IPS-20b (cell line): ENCODE measurements around the gene PAOX.
A peak's percentile ranks its signal among the peaks of the same experiment; 100 is the strongest.

Experiments used
- H3K27ac ChIP-seq: one replicate; pipeline ENCODE4 v1.5.1; 2013; ENCODE audit warnings: low read length
- H3K27me3 ChIP-seq: 2 replicates; pipeline ENCODE4 v1.6.1; 2013; ENCODE audit warnings: mild to moderate bottlenecking, low read length, inconsistent platforms; ENCODE audit not compliant: insufficient read depth
- H3K36me3 ChIP-seq: 2 replicates; pipeline ENCODE4 v1.6.1; 2013; ENCODE audit warnings: low read depth, mild to moderate bottlenecking, inconsistent platforms, low read length, moderate library complexity; ENCODE audit not compliant: insufficient read depth
- H3K4me1 ChIP-seq: 2 replicates; pipeline ENCODE4 v1.6.1; 2013; ENCODE audit warnings: mild to moderate bottlenecking, control low read depth, inconsistent platforms, low read length, moderate library complexity; ENCODE audit not compliant: insufficient read depth
- H3K4me3 ChIP-seq: 2 replicates; pipeline ENCODE4 v1.5.1; 2013; ENCODE audit warnings: mild to moderate bottlenecking, low read length, inconsistent platforms
- H3K9ac ChIP-seq: 2 replicates; pipeline ENCODE4 v1.6.1; 2013; ENCODE audit warnings: low read depth, mild to moderate bottlenecking, inconsistent platforms, low read length, moderate library complexity
- H3K9me3 ChIP-seq: 2 replicates; pipeline ENCODE4 v1.6.1; 2013; ENCODE audit warnings: mild to moderate bottlenecking, low read depth, low read length, inconsistent platforms; ENCODE audit not compliant: insufficient read depth

Gene PAOX

DNA sequence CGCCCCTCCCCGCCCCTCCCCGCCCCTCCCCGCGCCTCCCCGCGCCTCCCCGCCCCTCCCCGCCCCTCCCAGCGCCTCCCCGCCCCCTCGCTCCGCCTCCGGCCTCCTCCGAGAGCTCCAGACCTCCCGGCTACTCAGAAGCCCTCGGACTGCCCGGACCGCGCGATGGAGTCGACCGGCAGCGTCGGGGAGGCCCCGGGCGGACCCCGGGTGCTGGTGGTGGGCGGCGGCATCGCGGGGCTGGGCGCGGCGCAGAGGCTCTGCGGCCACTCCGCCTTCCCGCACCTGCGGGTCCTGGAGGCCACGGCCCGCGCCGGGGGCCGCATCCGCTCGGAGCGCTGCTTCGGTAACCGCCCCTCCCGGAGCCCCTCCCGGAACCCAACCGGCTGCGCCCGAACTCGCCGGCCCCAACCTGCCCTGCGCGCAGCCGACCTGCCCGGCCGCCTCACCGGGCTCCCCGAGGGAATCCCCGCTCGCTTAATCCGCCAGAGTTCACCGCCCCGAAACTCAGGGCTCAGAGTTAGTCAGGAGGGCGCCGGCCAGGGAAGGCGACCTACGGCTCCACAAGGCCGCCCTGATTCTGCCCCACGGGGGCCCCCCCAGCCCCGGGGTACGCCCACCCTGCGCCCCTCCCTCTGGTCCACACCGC, at the start of gene PAOX:
Gene PAOX, plus strand, starts transcription at position 111 of the 649 bp plus-strand sequence. Its CDS starts 55 bp downstream, at position 166.
- Histone ChIP-seq H3K9me3 (no peaks in the 10 kb centered on the region), H3K4me3 (peak within 1 kb of the TSS; percentile 74), H3K9ac (no peak within 1 kb of the TSS; the same call in 1 of the 2 replicates), H3K4me1 (no peaks in the 10 kb centered on the region), H3K27ac (no peak within 1 kb of the TSS), H3K27me3 (peaks cover 55% of the 10 kb centered on the region), H3K36me3 (no peaks in the 10 kb centered on the region)

DNA sequence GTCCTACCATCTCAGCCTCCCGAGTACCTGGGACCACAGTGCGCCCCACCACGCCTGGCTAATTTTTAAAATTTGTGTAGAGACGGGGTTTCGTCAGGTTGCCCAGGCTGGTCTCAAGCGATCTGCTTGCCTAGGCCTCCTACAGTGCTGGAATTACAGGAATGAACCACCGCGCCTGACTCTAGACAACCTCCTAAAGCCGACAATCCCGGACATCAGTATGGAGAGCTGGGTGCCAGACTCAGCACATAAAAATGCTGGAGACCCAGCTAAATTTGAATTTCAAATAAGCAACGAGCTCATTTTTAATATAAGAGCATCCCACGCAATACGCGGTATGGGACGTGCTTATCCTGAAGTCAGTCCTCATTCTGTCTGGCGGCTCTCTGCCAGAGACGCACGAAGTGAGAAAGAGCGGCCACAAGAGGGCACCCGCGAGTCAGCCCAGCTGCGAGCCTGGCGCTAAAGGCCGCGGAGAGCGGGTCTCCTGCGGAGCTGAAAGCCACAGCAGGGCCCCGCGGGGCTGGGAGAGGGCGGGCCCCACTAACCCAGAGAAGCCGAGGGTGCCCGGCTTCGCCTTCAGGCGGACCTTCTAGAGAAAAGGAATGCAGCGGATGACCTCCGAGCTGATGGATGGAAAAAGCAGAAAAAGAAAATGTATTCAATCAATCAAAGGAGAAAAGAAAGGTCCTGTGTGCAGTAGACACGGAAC, 49.4 kb upstream of the PAOX start:
- Histone ChIP-seq H3K9ac (no peak overlapping the region), H3K27me3 (peaks cover 97% of the 10 kb centered on the region), H3K4me1 (0 out of 2 replicates have a peak, but pooled peaks cover 6% of the 10 kb centered on the region), H3K27ac (no peak overlapping the region), H3K36me3 (no peaks in the 10 kb centered on the region), H3K4me3 (peak overlapping the region; percentile 58), H3K9me3 (no peaks in the 10 kb centered on the region)

DNA sequence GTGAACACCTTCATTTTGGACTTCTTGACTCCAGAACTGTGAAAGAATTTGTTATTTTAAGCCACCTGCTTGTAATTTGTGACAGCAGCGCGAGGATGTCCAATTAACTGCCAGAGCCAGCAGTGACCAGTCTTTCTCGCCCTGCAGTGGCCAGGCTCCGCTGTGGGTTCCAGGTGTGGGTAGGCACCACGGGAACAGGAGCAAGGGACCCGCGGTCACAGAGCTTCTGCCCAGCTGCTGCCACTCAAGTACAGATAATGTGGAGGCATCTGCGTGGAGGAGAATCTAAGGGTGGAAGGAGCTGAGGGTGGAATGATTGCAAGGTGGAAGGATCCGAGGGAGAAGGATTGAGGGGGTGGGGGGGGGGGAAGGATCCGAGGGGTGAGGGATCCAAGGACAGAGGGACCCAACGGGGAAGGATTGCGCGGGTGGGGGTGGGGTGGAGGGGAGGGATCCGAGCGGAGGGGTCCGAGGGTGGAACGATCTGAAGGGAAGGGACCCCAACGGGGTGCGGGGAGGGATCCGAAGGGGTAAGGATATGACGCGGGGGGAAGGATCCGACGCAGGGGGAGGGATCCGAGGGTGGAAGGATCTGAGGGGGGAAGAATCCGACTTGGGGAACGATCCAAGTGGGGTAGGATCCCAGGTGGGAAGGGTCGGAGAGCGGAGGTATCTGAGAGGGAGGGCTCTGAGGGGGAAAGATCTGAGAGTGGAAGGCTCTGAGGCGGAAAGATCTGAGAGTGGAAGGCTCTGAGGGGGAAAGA, 45.9 kb upstream of the PAOX start:
- no peak overlapping the region for H3K27ac ChIP-seq
- no peak overlapping the region for H3K4me3 ChIP-seq
- no peaks in the 10 kb centered on the region for H3K9me3 ChIP-seq
- H3K27me3 ChIP-seq, result peaks cover 97% of the 10 kb centered on the region
- H3K36me3 ChIP-seq, result no peaks in the 10 kb centered on the region
- 0 out of 2 replicates have a peak, but pooled peaks cover 6% of the 10 kb centered on the region for H3K4me1 ChIP-seq
- H3K9ac ChIP-seq, result no peak overlapping the region

DNA sequence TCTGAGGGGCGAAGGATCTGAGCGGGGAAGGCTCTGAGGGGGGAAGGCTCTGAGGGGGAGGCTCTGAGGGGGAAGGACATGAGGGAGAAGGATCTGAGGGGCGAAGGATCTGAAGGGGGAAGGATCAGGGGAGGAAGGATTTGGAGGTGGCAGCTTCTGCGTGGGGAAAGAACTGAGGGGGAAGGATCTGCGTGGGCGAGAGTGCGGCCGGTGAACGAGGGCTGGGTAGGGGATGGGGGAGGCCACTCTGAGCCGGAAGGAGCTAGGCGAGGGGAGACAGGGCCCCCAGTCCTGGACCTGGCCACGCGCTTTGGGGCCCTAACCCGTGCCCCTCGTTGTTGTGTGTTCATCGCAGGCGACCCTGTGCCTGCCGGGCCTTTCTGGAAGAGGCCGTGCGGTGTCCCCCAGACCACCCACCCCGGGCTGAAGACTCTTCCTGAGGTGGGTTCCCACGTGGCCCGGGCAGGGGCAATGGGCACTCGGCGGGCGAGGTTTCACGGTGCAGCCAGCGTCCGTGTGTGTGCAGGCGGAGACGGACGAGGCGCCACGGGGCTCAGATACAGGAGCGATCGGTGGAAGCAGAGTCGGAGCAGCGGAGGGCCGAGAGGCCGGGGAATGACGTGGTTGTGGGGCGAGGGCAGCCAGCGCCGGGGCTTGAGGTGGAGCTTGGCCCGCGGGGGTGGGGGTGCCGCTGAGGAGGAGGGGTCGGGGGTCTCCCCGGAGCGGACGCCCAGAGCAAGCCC, 44.4 kb upstream of the PAOX start:
- Histone ChIP-seq H3K4me1 (no peaks in the 10 kb centered on the region), H3K27ac (no peak overlapping the region), H3K36me3 (no peaks in the 10 kb centered on the region), H3K9me3 (no peaks in the 10 kb centered on the region), H3K27me3 (peaks cover 90% of the 10 kb centered on the region), H3K9ac (no peak overlapping the region), H3K4me3 (peak overlapping the region; percentile 42; the same call in 1 of the 2 replicates)

DNA sequence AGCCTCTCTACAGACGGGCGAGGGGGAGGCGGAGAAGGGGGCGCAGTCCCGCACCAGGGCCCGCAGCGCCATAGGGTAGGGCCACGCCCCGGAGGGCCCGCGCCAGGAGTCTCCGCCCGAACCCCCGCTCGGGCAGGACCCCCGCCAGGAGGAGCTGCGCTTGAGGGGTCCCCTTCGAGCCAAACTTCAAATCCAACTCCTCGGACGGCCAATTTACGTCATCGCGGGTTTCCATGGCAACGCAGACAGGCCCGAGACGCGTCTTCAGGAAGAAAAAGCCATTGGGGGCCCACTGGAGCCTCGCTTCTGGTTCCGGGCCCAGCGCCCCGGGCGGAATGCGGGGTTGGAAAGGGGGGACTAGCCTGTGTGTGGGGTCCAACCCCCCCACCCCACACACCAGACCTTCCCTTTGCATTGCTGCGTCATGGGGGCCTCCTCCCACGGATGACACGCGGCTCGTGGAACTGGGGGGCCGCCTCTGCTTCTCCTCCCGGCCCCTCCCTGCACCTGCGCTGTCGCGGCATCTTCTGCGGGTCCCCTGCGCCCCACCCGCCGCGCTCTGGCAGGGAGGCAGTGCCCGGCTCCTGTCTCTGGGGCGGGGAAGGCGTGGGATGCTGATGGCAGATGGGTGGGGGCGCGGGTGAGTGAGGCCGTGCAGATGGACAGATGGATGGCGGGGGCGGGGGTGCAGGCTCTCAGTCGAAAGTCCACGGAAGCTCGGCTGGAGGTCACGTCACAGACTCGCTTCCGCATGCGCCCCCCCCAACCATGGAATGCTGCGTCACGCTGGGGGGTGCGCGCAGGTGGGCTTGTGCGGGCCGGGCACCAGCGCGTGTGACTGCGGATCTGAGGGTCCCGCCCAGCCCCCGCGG, 43.6 kb upstream of the PAOX start:
- H3K27ac ChIP-seq, result no peak overlapping the region
- no peak overlapping the region for H3K9ac ChIP-seq
- peaks cover 85% of the 10 kb centered on the region for H3K27me3 ChIP-seq
- H3K4me1 ChIP-seq, result no peaks in the 10 kb centered on the region
- H3K9me3 ChIP-seq, result no peaks in the 10 kb centered on the region
- no peaks in the 10 kb centered on the region for H3K36me3 ChIP-seq
- peak overlapping the region; percentile 42; the same call in 1 of the 2 replicates for H3K4me3 ChIP-seq

- H3K9ac ChIP-seq, result no peak overlapping the region
- H3K27me3 ChIP-seq, result peaks cover 79% of the 10 kb centered on the region
- H3K36me3 ChIP-seq, result no peaks in the 10 kb centered on the region
- no peak overlapping the region for H3K4me3 ChIP-seq
- H3K4me1 ChIP-seq, result no peaks in the 10 kb centered on the region
- H3K9me3 ChIP-seq, result no peaks in the 10 kb centered on the region
- H3K27ac ChIP-seq, result no peak overlapping the region
These were observed 42.9 kb upstream of the PAOX start for GRCh38 chr10:133336118-133336576.

GRCh38 chr10:133336577-133337369, 42.3 kb upstream of the PAOX start, which contains the start of gene CALY:
TSS of gene CALY (minus strand) at chr10:133336896. CDS start at chr10:133328989, 7,907 bp downstream.
- H3K27me3 ChIP-seq, result peaks cover 72% of the 10 kb centered on the region
- no peak within 1 kb of the TSS for H3K9ac ChIP-seq
- no peak within 1 kb of the TSS for H3K4me3 ChIP-seq
- H3K9me3 ChIP-seq, result no peaks in the 10 kb centered on the region
- no peaks in the 10 kb centered on the region for H3K4me1 ChIP-seq
- no peak within 1 kb of the TSS for H3K27ac ChIP-seq
- H3K36me3 ChIP-seq, result no peaks in the 10 kb centered on the region

DNA sequence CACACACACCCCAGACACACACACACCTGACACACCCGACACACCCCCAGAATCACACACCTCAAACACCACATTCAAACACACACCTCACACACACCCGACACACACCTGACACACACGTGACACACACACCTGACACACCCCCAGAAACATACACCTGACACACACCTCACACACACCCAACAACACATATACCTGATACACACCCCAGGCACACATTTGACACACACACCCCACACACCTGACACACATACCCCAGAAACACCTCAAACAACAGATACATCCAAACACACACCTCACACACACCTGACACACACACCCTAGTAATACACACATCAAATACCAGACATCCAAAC, 41.7 kb upstream of the PAOX start:
- H3K27me3 ChIP-seq, result peaks cover 67% of the 10 kb centered on the region
- no peaks in the 10 kb centered on the region for H3K36me3 ChIP-seq
- no peaks in the 10 kb centered on the region for H3K9me3 ChIP-seq
- no peak overlapping the region for H3K4me3 ChIP-seq
- no peaks in the 10 kb centered on the region for H3K4me1 ChIP-seq
- H3K27ac ChIP-seq, result no peak overlapping the region
- no peak overlapping the region for H3K9ac ChIP-seq

GRCh38 chr10:133338080-133339071, 40.7 kb upstream of the PAOX start:
- no peaks in the 10 kb centered on the region for H3K9me3 ChIP-seq
- peaks cover 60% of the 10 kb centered on the region for H3K27me3 ChIP-seq

More at GRCh38 chr10:133338080-133339071, 40.7 kb upstream of the PAOX start:
- no peak overlapping the region for H3K27ac ChIP-seq
- no peak overlapping the region for H3K9ac ChIP-seq
- no peaks in the 10 kb centered on the region for H3K36me3 ChIP-seq
- no peak overlapping the region for H3K4me3 ChIP-seq
- H3K4me1 ChIP-seq, result no peaks in the 10 kb centered on the region
